GM23338 (cell line): ENCODE measurements around the gene SYNE4.

Experiments used
- CREB1 ChIP-seq: fragments of 250-450 bp; sonication (Bioruptor Pico); IDR thresholded peaks from 2 replicates; pipeline ENCODE4 v1.5.0; 2020; ENCODE audit warnings: low read depth, mild to moderate bottlenecking, moderate library complexity
- CTCF ChIP-seq, 2 experiments: fragments of 200-600 bp in 1 of 2; sonication (generic) in 1 of 2; conservative IDR thresholded peaks; 2 replicates each; pipeline versions ENCODE4 v1.5.1 to v1.6.1; 2016 to 2017; ENCODE audit warnings: antibody characterized with exemption in 2 of 2, low read depth in 2 of 2, mild to moderate bottlenecking in 2 of 2, moderate library complexity in 1 of 2
- EZH2 ChIP-seq: fragments of 200-600 bp; sonication (generic); IDR thresholded peaks from one replicate; pipeline ENCODE4 v1.8.0; 2017; ENCODE audit warnings: antibody characterized with exemption, mild to moderate bottlenecking, low read depth; ENCODE audit not compliant: unreplicated experiment
- EZH2phosphoT487 ChIP-seq: fragments of 200-600 bp; sonication (generic); IDR thresholded peaks from one replicate; pipeline ENCODE4 v1.8.1; 2018; ENCODE audit warnings: antibody characterized with exemption; ENCODE audit not compliant: unreplicated experiment
- JUNB ChIP-seq: IDR thresholded peaks from one replicate; pipeline ENCODE4 v1.6.1; 2016; ENCODE audit warnings: antibody characterized with exemption; ENCODE audit not compliant: unreplicated experiment
- NANOG ChIP-seq: IDR thresholded peaks from 2 replicates; pipeline ENCODE4 v1.6.1; 2016; ENCODE audit warnings: antibody characterized with exemption, borderline replicate concordance
- POLR2AphosphoS5 ChIP-seq: IDR thresholded peaks from 2 replicates; pipeline ENCODE4 v1.6.1; 2016; ENCODE audit warnings: antibody characterized with exemption, low read depth
- REST ChIP-seq: IDR thresholded peaks from one replicate; pipeline ENCODE4 v1.6.1; 2018; ENCODE audit warnings: antibody characterized with exemption; ENCODE audit not compliant: unreplicated experiment
- STAT1 ChIP-seq: IDR thresholded peaks from one replicate; pipeline ENCODE4 v1.6.1; 2016; ENCODE audit warnings: antibody characterized with exemption; ENCODE audit not compliant: unreplicated experiment
- ZNF114 ChIP-seq: fragments of 250-450 bp; sonication (Bioruptor Pico); IDR thresholded peaks from 2 replicates; pipeline ENCODE4 v1.5.0; 2020; ENCODE audit warnings: mild to moderate bottlenecking, moderate library complexity
- ZNF331 ChIP-seq: fragments of 250-450 bp; sonication (Bioruptor Pico); IDR thresholded peaks from 2 replicates; pipeline ENCODE4 v1.5.0; 2020; ENCODE audit warnings: low read depth, mild to moderate bottlenecking, moderate library complexity
- ZNF462 ChIP-seq: fragments of 250-450 bp; sonication (Bioruptor Pico); IDR thresholded peaks from 2 replicates; pipeline ENCODE4 v1.5.0; 2020; ENCODE audit warnings: mild to moderate bottlenecking, moderate library complexity

GRCh38 chr19:36019061-36019670, 10.6 kb upstream of the SYNE4 start:
- TF ChIP-seq CTCF (conservative IDR thresholded peaks at IDR 0.05; ENCODE audit: low read depth in 2 of 2): no peak
- no peak for TF ChIP-seq EZH2
- no peak for TF ChIP-seq POLR2AphosphoS5
- TF ChIP-seq EZH2phosphoT487: no peak
- no peak for TF ChIP-seq STAT1
- no peak for TF ChIP-seq ZNF331 (CRISPR knock-in tag)
- TF ChIP-seq REST: no peak
- no peak for TF ChIP-seq CREB1
- no peak for TF ChIP-seq NANOG
- TF ChIP-seq JUNB: no peak
- no peak for TF ChIP-seq ZNF114
- TF ChIP-seq ZNF462: no peak
